ENCODE measurements around the gene C1orf122. TPM values are rescaled to one million over a fixed set of nuclear protein-coding genes. Genes with fewer than 3 reads are reported as not detected.

The C1orf122 gene
- total and polyA plus RNA-seq, 2 of the 8 experiments (the other 6 are each of a cell fraction or from before 2014, with no cell fraction given), result 32.1 to 36.9 TPM

GRCh38 chr1:37853157-37853556, 45.6 kb downstream of the C1orf122 start:
- no peak overlapping the region for H3K9ac ChIP-seq (replicated peaks in 1 of 4; ENCODE audit: extremely low read depth in 1 of 4, low read depth in 3 of 4, low read length in 3 of 4)
- no peak overlapping the region for H2AK5ac ChIP-seq (ENCODE audit: low read depth, low read length)
- DNase-seq (ENCODE audit: low read depth in 1 of 2, low spot score in 2 of 2) (no peak), FAIRE-seq (no peak)
- H3K14ac ChIP-seq (ENCODE audit: insufficient read length), result no peak overlapping the region
- peaks cover 5 to 11% (median 8%) of the 10 kb centered on the region in 4 experiments; a peak in 6 of 8 replicates for H3K36me3 ChIP-seq (ENCODE audit: control insufficient read depth in 2 of 4, insufficient read depth in 4 of 4, low read length in 3 of 4)
- no peak overlapping the region for H4K5ac ChIP-seq (ENCODE audit: insufficient read length, low read depth, low read length)
- POLR2A ChIA-PET (ENCODE audit: partially characterized antibody), result interaction anchor here (0.7 to 1.3 kb wide), 3 partner anchors 23 to 46 kb away, joined by 3 to 4 read pairs (median 3); partner anchors contain the start of gene C1orf122
- TF ChIP-seq RAD21 (IDR thresholded peaks at IDR 0.05 in 1 of 2, conservative IDR thresholded peaks at IDR 0.05 in 1 of 2; ENCODE audit: low read depth in 2 of 2, low read length in 2 of 2) (no peak), NANOG (IDR thresholded peaks at IDR 0.05; ENCODE audit: insufficient read depth, low read depth, low read length, poor library complexity, severe bottlenecking) (no peak), JUND (IDR thresholded peaks at IDR 0.05; ENCODE audit: low read length) (no peak), SUZ12 (IDR thresholded peaks at IDR 0.05; ENCODE audit: low read length) (no peak), CBX5 (IDR thresholded peaks at IDR 0.05; ENCODE audit: low read depth, low read length) (no peak), HDAC6 (IDR thresholded peaks at IDR 0.05; ENCODE audit: low read depth, low read length) (no peak), GABPA (IDR thresholded peaks at IDR 0.05; ENCODE audit: borderline replicate concordance, insufficient read depth, low read length) (no peak), MAFK (IDR thresholded peaks at IDR 0.05; ENCODE audit: low read depth, low read length) (no peak), SIN3A (conservative IDR thresholded peaks at IDR 0.05 in 1 of 2, IDR thresholded peaks at IDR 0.05 in 1 of 2; ENCODE audit: low read depth in 1 of 2, low read length in 2 of 2) (no peak), POU5F1 (IDR thresholded peaks at IDR 0.05; ENCODE audit: low read depth, low read length) (no peak), YY1 (IDR thresholded peaks at IDR 0.05; ENCODE audit: low read depth, low read length) (no peak), RXRA (IDR thresholded peaks at IDR 0.05; ENCODE audit: insufficient read depth, low read depth, low read length) (no peak), TEAD4 (IDR thresholded peaks at IDR 0.05; ENCODE audit: low read depth, low read length) (no peak), JUN (IDR thresholded peaks at IDR 0.05; ENCODE audit: low read depth, low read length) (no peak)
- H3K4me3 ChIP-seq (ENCODE audit: extremely low read depth in 1 of 4, insufficient read depth in 2 of 4, low read depth in 3 of 4, low read length in 4 of 4), result no peak overlapping the region
- H3K23ac ChIP-seq (ENCODE audit: insufficient read length), result no peak overlapping the region
- no peak overlapping the region for H4K91ac ChIP-seq (replicated peaks; ENCODE audit: insufficient read length, low read length)
- H3K79me1 ChIP-seq (ENCODE audit: low read depth, low read length), result 0 out of 2 replicates have a peak, but pooled peaks cover 5% of the 10 kb centered on the region
- H2BK15ac ChIP-seq (ENCODE audit: low read length), result no peak overlapping the region
- peaks cover 0 to 7% of the 10 kb centered on the region in 2 experiments for H4K20me1 ChIP-seq (replicated peaks in 1 of 2; ENCODE audit: control insufficient read depth in 1 of 2, insufficient read depth in 2 of 2, low read length in 2 of 2)
- H2BK12ac ChIP-seq (ENCODE audit: low read depth, low read length), result no peak overlapping the region
- H4K8ac ChIP-seq (ENCODE audit: extremely low read depth, insufficient read depth, low read length), result no peak overlapping the region
- no peak overlapping the region for H2AFZ ChIP-seq (ENCODE audit: low read length)
- no peak overlapping the region for H2BK5ac ChIP-seq (ENCODE audit: low read depth, low read length)
- no peaks in the 10 kb centered on the region for H3K9me3 ChIP-seq (ENCODE audit: insufficient read depth in 2 of 2, low read depth in 1 of 2, low read length in 1 of 2)
- H3K27ac ChIP-seq (ENCODE audit: low read depth, low read length), result no peak overlapping the region
- CTCF ChIA-PET (ENCODE audit: partially characterized antibody), result interaction anchor here (0.5 kb wide), 1 partner anchor 683 kb away, joined by 3 read pairs; no protein-coding TSS in a partner anchor
- H3K18ac ChIP-seq (ENCODE audit: extremely low read depth, low read length), result no peak overlapping the region
- H3K4me2 ChIP-seq (ENCODE audit: insufficient read depth in 1 of 2, low read depth in 2 of 2, low read length in 2 of 2), result no peak overlapping the region
- no peaks in the 10 kb centered on the region for H3K4me1 ChIP-seq (replicated peaks in 1 of 4; ENCODE audit: control insufficient read depth in 3 of 4, insufficient read depth in 4 of 4, low read length in 3 of 4)
- no peaks in the 10 kb centered on the region for H3K23me2 ChIP-seq (ENCODE audit: low read depth, low read length)
- H3K79me2 ChIP-seq (ENCODE audit: control insufficient read depth in 1 of 2, insufficient read depth in 2 of 2, low read length in 2 of 2), result peaks cover 0 to 45% of the 10 kb centered on the region in 2 experiments; a peak in 2 of 4 replicates
- H3K56ac ChIP-seq (replicated peaks; ENCODE audit: insufficient read length, low read depth, low read length), result no peak overlapping the region
- no peaks in the 10 kb centered on the region for H3K27me3 ChIP-seq (replicated peaks in 1 of 4; ENCODE audit: control insufficient read depth in 3 of 4, extremely low read depth in 1 of 4, insufficient read depth in 3 of 4, low read length in 3 of 4)
- H3K4ac ChIP-seq (replicated peaks; ENCODE audit: insufficient read length, low read depth, low read length), result no peak overlapping the region
- H2BK120ac ChIP-seq (replicated peaks; ENCODE audit: low read depth, low read length), result no peak overlapping the region
- H2BK20ac ChIP-seq (ENCODE audit: low read length), result no peak overlapping the region
